Keratinocyte (primary cell): Measurements from ENCODE around the gene CC2D1A. TPM values are rescaled to one million over a fixed set of nuclear protein-coding genes. Genes with fewer than 3 reads are reported as not detected.
A peak's percentile ranks its signal among the peaks of the same experiment; 100 is the strongest.
"Not testable (repeated sequence)": the region's sequence is repeated elsewhere in the genome, so short reads cannot be mapped to it uniquely, and the experiment has no call there.

ENCODE experiments used
- DNase-seq: peaks from one replicate; pipeline ENCODE4 v3.0.0-alpha.2; 2011; ENCODE audit warnings: low read depth, missing footprints, low spot score
- FAIRE-seq: peaks from 2 replicates; lab custom pipeline; 2011; peaks lifted over from hg19 to GRCh38; lab: Jason Lieb, UNC
- H2AFZ ChIP-seq: 2 replicates; pipeline ENCODE4 v1.6.0; 2012; ENCODE audit warnings: low read length, control low read depth, inconsistent platforms; ENCODE audit not compliant: control insufficient read depth
- H3K27ac ChIP-seq: 2 replicates; pipeline ENCODE4 v1.5.1; 2011; ENCODE audit warnings: low read length; ENCODE audit not compliant: control insufficient read depth, insufficient read depth
- H3K27me3 ChIP-seq: 3 replicates; pipeline ENCODE4 v1.6.0; 2011; ENCODE audit warnings: low read length; ENCODE audit not compliant: control insufficient read depth, insufficient read depth; ENCODE audit errors: extremely low read depth
- H3K36me3 ChIP-seq, 2 experiments: 2 replicates in 1 of 2; 3 replicates in 1 of 2; pipeline ENCODE4 v1.5.1; 2011; ENCODE audit warnings: low read length in 2 of 2, mild to moderate bottlenecking in 1 of 2; ENCODE audit not compliant: control insufficient read depth in 2 of 2, insufficient read depth in 2 of 2; ENCODE audit errors: extremely low read depth in 1 of 2
- H3K4me1 ChIP-seq: 3 replicates; pipeline ENCODE4 v1.5.1; 2011; ENCODE audit warnings: low read length; ENCODE audit not compliant: control insufficient read depth, insufficient read depth; ENCODE audit errors: extremely low read depth
- H3K4me2 ChIP-seq: 3 replicates; pipeline ENCODE4 v1.6.0; 2011; ENCODE audit warnings: low read depth, low read length; ENCODE audit not compliant: control insufficient read depth, insufficient read depth; ENCODE audit errors: extremely low read depth
- H3K4me3 ChIP-seq, 3 experiments: fragments of 200-600 bp in 1 of 3; sonication (generic) in 1 of 3; 2 replicates in 2 of 3; 3 replicates in 1 of 3; pipeline ENCODE4 v1.5.1; 2011 to 2016; ENCODE audit warnings: low read length in 3 of 3, mild to moderate bottlenecking in 3 of 3, control low read depth in 2 of 3, inconsistent platforms in 1 of 3, low read depth in 1 of 3, mixed read lengths in 1 of 3, mixed run types in 1 of 3, moderate library complexity in 1 of 3; ENCODE audit not compliant: control insufficient read depth in 2 of 3, insufficient read depth in 2 of 3; ENCODE audit errors: extremely low read depth in 1 of 3
- H3K79me2 ChIP-seq: 2 replicates; pipeline ENCODE4 v1.6.0; 2012; ENCODE audit warnings: low read length; ENCODE audit not compliant: control insufficient read depth, insufficient read depth
- H3K9ac ChIP-seq: 3 replicates; pipeline ENCODE4 v1.6.0; 2011; ENCODE audit warnings: low read length; ENCODE audit not compliant: control insufficient read depth, insufficient read depth; ENCODE audit errors: extremely low read depth
- H3K9me1 ChIP-seq: 3 replicates; pipeline ENCODE4 v1.6.0; 2011; ENCODE audit warnings: low read length; ENCODE audit not compliant: control insufficient read depth, insufficient read depth; ENCODE audit errors: extremely low read depth
- H3K9me3 ChIP-seq: 2 replicates; pipeline ENCODE4 v1.5.1; 2012; ENCODE audit warnings: low read depth, low read length; ENCODE audit not compliant: control insufficient read depth
- H4K20me1 ChIP-seq: 3 replicates; pipeline ENCODE4 v1.6.0; 2011; ENCODE audit warnings: low read length; ENCODE audit not compliant: control insufficient read depth, insufficient read depth; ENCODE audit errors: extremely low read depth
- CTCF ChIP-seq, 3 experiments: IDR thresholded peaks in 1 of 3; conservative IDR thresholded peaks in 1 of 3; optimal IDR thresholded peaks in 1 of 3; 2 replicates in 2 of 3; 3 replicates in 1 of 3; pipeline versions ENCODE3 to v1.5.1; 2011; ENCODE audit warnings: low read length in 3 of 3, mild to moderate bottlenecking in 3 of 3, moderate library complexity in 2 of 3, control low read depth in 1 of 3, inconsistent platforms in 1 of 3; ENCODE audit not compliant: insufficient read depth in 2 of 3; ENCODE audit errors: extremely low read depth in 1 of 3
- EZH2 ChIP-seq: IDR thresholded peaks from one replicate; pipeline ENCODE4 v1.6.1; 2012; ENCODE audit warnings: inconsistent platforms, mild to moderate bottlenecking, low read length, moderate library complexity
- dilution Hi-C: fragments of 300-500 bp; cut with MboI; formaldehyde crosslinking; loops from one replicate; pipeline ENCODE4 v1.7.0; 2020; ENCODE audit warnings: low sequenced_read_pairs; ENCODE audit not compliant: extremely low pct_ligation_motif_present
- polyA plus RNA-seq, 5 experiments: library from polyadenylated mRNA; depleted of rRNA in 3 of 5; stranded (reverse) in 3 of 5; stranded (forward) in 1 of 5; unstranded in 1 of 5; fragments of >200 nt; gene quantifications; 1 replicate in 1 of 5; 2 replicates in 3 of 5; 3 replicates in 1 of 5; pipeline versions ENCODE4 v1.2.1 to v1.2.3, GENCODE V29; 2011 to 2012; ENCODE audit warnings: missing spikeins in 2 of 5, low read depth in 1 of 5, low replicate concordance in 1 of 5

CC2D1A gene
- polyA plus RNA-seq, 1 donor (not counting 4 experiments of a cell fraction or from before 2014, with no cell fraction given) = 11.2 TPM

GRCh38 chr19:13920524-13920923 lies 14.5 kb downstream of the CC2D1A start:
- dilution Hi-C loops = no loop called here
- no peaks in the 10 kb centered on the region for H3K4me1 ChIP-seq
- H3K9ac ChIP-seq = no peak overlapping the region
- no peak overlapping the region for H3K4me3 ChIP-seq
- FAIRE-seq = no peak
- peaks cover 22 to 24% of the 10 kb centered on the region in 2 experiments for H3K36me3 ChIP-seq
- DNase-seq = no peak
- H4K20me1 ChIP-seq = no peaks in the 10 kb centered on the region
- no peaks in the 10 kb centered on the region for H3K79me2 ChIP-seq
- no peaks in the 10 kb centered on the region for H3K27me3 ChIP-seq
- no peak overlapping the region for H3K27ac ChIP-seq
- no peak overlapping the region for H2AFZ ChIP-seq
- no peaks in the 10 kb centered on the region for H3K9me1 ChIP-seq
- TF ChIP-seq CTCF (optimal IDR thresholded peaks at IDR 0.05 in 1 of 3, IDR thresholded peaks at IDR 0.05 in 1 of 3, conservative IDR thresholded peaks at IDR 0.05 in 1 of 3; ENCODE audit: extremely low read depth in 1 of 3, insufficient read depth in 2 of 3, low read length in 3 of 3) = no peak
- TF ChIP-seq EZH2 = no peak
- H3K4me2 ChIP-seq = no peak overlapping the region
- no peaks in the 10 kb centered on the region for H3K9me3 ChIP-seq

- FAIRE-seq (peak; percentile 79), DNase-seq (no peak)
- Histone ChIP-seq H4K20me1 (no peaks in the 10 kb centered on the region), H3K27ac (no peak overlapping the region), H3K79me2 (no peaks in the 10 kb centered on the region), H3K4me1 (no peaks in the 10 kb centered on the region), H3K4me2 (no peak overlapping the region), H3K27me3 (no peaks in the 10 kb centered on the region), H3K9me1 (no peaks in the 10 kb centered on the region), H3K9me3 (no peaks in the 10 kb centered on the region), H3K36me3 (peaks cover 22 to 26% of the 10 kb centered on the region in 2 experiments), H3K4me3 (no peak overlapping the region), H3K9ac (no peak overlapping the region), H2AFZ (no peak overlapping the region)
- no peak for TF ChIP-seq CTCF (optimal IDR thresholded peaks at IDR 0.05 in 1 of 3, IDR thresholded peaks at IDR 0.05 in 1 of 3, conservative IDR thresholded peaks at IDR 0.05 in 1 of 3; ENCODE audit: extremely low read depth in 1 of 3, insufficient read depth in 2 of 3, low read length in 3 of 3)
- dilution Hi-C loops = no loop called here
Measured at GRCh38 chr19:13920940-13921747, 15.1 kb downstream of the CC2D1A start.

GRCh38 chr19:13922118-13922517 lies 16.1 kb downstream of the CC2D1A start:
- H3K4me1 ChIP-seq, H3K4me2 ChIP-seq, H3K27ac ChIP-seq, H4K20me1 ChIP-seq, DNase-seq, H3K9ac ChIP-seq, H3K9me3 ChIP-seq, FAIRE-seq, H3K9me1 ChIP-seq, H3K79me2 ChIP-seq, H3K27me3 ChIP-seq, dilution Hi-C loops, H2AFZ ChIP-seq, H3K4me3 ChIP-seq: not testable (repeated sequence)
- peaks cover 28 to 29% of the 10 kb centered on the region in 2 experiments for H3K36me3 ChIP-seq
